ENCODE measurements around the gene ADORA2B. TPM values are rescaled to one million over a fixed set of nuclear protein-coding genes. Genes with fewer than 3 reads are reported as not detected.

ADORA2B gene
- total and polyA plus RNA-seq, 2 experiments from 2014 or later = 3.3 to 7.9 TPM

GRCh38 chr17:15896834-15897233 is 48.1 kb upstream of the ADORA2B start:
- Histone ChIP-seq H2AFZ (no peak overlapping the region), H3F3A (replicated peaks; ENCODE audit: low read depth) (no peaks in the 10 kb centered on the region), H3K4me1 (ENCODE audit: insufficient read depth) (no peaks in the 10 kb centered on the region), H3K27me3 (ENCODE audit: insufficient read depth) (no peaks in the 10 kb centered on the region), H3K36me3 (ENCODE audit: insufficient read depth) (no peaks in the 10 kb centered on the region), H3K9me2 (ENCODE audit: insufficient read depth) (peaks cover 6% of the 10 kb centered on the region; the same call in 1 of the 2 replicates), H3K27ac (ENCODE audit: low read depth) (no peak overlapping the region), H4K20me1 (replicated peaks; ENCODE audit: insufficient read depth) (no peaks in the 10 kb centered on the region), H3K79me2 (replicated peaks; ENCODE audit: insufficient read depth) (no peaks in the 10 kb centered on the region), H3K4me3 (no peak overlapping the region), H3K4me2 (no peak overlapping the region)
- TF ChIP-seq REST (IDR thresholded peaks at IDR 0.05; ENCODE audit: unreplicated experiment) = no peak
- no peak for TF ChIP-seq JUNB (IDR thresholded peaks at IDR 0.05; ENCODE audit: unreplicated experiment)
- no peak for TF ChIP-seq EZH2phosphoT487 (IDR thresholded peaks at IDR 0.05; ENCODE audit: unreplicated experiment)
- no peak for TF ChIP-seq ZNF462 (CRISPR knock-in tag; IDR thresholded peaks at IDR 0.05)
- TF ChIP-seq STAT1 (IDR thresholded peaks at IDR 0.05; ENCODE audit: unreplicated experiment) = no peak
- TF ChIP-seq CREB1 (CRISPR knock-in tag; IDR thresholded peaks at IDR 0.05; ENCODE audit: low read depth) = no peak
- TF ChIP-seq NANOG (IDR thresholded peaks at IDR 0.05; ENCODE audit: borderline replicate concordance) = no peak
- TF ChIP-seq ZNF331 (CRISPR knock-in tag; IDR thresholded peaks at IDR 0.05; ENCODE audit: low read depth) = no peak
- no peak for TF ChIP-seq POLR2AphosphoS5 (IDR thresholded peaks at IDR 0.05; ENCODE audit: low read depth)
- no peak for TF ChIP-seq ZNF114 (CRISPR knock-in tag; IDR thresholded peaks at IDR 0.05)
- TF ChIP-seq EZH2 (IDR thresholded peaks at IDR 0.05; ENCODE audit: low read depth, unreplicated experiment) = no peak
- no peak for TF ChIP-seq ETS1 (IDR thresholded peaks at IDR 0.05)
- no peak for TF ChIP-seq CTCF (conservative IDR thresholded peaks at IDR 0.05; ENCODE audit: low read depth in 2 of 2)
- Mint-ChIP-seq H3K27ac (no peak overlapping the region), H3K4me1 (peaks cover 4% of the 10 kb centered on the region; the same call in 2 of the 3 replicates), H3K9me3 (no peaks in the 10 kb centered on the region), H3K27me3 (ENCODE audit: insufficient read depth, low read depth, poor library complexity) (peaks cover 2% of the 10 kb centered on the region), H3K36me3 (ENCODE audit: low read depth) (no peaks in the 10 kb centered on the region), H3K4me3 (no peak overlapping the region)
- ATAC-seq (no peak), DNase-seq (ENCODE audit: low spot score) (no peak)
